Body of pancreas (tissue), 4 donors: ENCODE measurements around the gene MYO18B. TPM values are rescaled to one million over a fixed set of nuclear protein-coding genes. Genes with fewer than 3 reads are reported as not detected.

ENCODE experiments used
- ATAC-seq: fragments of 150-250 bp; one replicate; pipeline ENCODE4 v1.9.1; 2016
- DNase-seq, 4 donors: peaks; one replicate each; pipeline ENCODE4 v3.0.0-alpha.2; 2019
- H3K27ac ChIP-seq, 4 donors: fragments of 200-600 bp; sonication (generic); 1 replicate in 3 of 4; 2 replicates in 1 of 4; pipeline versions ENCODE4 v1.5.1 to v1.6.1; 2016 to 2019; ENCODE audit warnings: mild to moderate bottlenecking in 1 of 4, mixed read lengths in 1 of 4, moderate library complexity in 1 of 4
- H3K27me3 ChIP-seq, 2 donors: fragments of 200-600 bp; sonication (generic); one replicate each; pipeline ENCODE4 v1.6.0; 2016; ENCODE audit warnings: mild to moderate bottlenecking in 1 of 2
- H3K36me3 ChIP-seq, 2 donors: fragments of 200-600 bp; sonication (generic); replicated peaks in 1 of 2; 2 replicates each; pipeline ENCODE4 v1.5.1; 2016; ENCODE audit warnings: low read depth in 2 of 2; ENCODE audit not compliant: insufficient read depth in 1 of 2
- H3K4me1 ChIP-seq: fragments of 200-600 bp; sonication (generic); one replicate; pipeline ENCODE4 v1.6.0; 2016
- H3K4me3 ChIP-seq, 2 donors: fragments of 200-600 bp; sonication (generic); 1 replicate in 1 of 2; 2 replicates in 1 of 2; pipeline ENCODE4 v1.5.1; 2016 to 2019
- H3K9me3 ChIP-seq, 3 donors: fragments of 200-600 bp; sonication (generic); 1 replicate in 2 of 3; 2 replicates in 1 of 3; pipeline ENCODE4 v1.5.1; 2016
- CTCF ChIP-seq, 7 experiments: fragments of 450-650 bp in 4 of 7; fragments of 200-600 bp in 3 of 7; sonication (generic) in 3 of 7; IDR thresholded peaks; one replicate each; pipeline ENCODE4 v1.5.1; 2016 to 2019; ENCODE audit warnings: antibody characterized with exemption in 7 of 7
- POLR2A ChIP-seq, 3 donors: fragments of 450-650 bp; IDR thresholded peaks; one replicate each; pipeline ENCODE4 v1.6.1; 2016; ENCODE audit warnings: antibody characterized with exemption in 3 of 3, mild to moderate bottlenecking in 2 of 3
- WGBS, 2 donors: methylation state at CpG; one replicate each; pipeline ENCODE4 v1.1.5; 2017; 5-methylcytosine and 5-hydroxymethylcytosine counted together
- intact Hi-C: fragments of 100-400 bp; cut with DNase I; formaldehyde crosslinking; loops from one replicate; pipeline ENCODE4 v1.15.1; 2023
- total RNA-seq, 2 donors: library from RNA; depleted of rRNA; stranded (reverse); fragments of >200 nt; gene quantifications; one replicate each; pipeline ENCODE4 v1.1.0, GENCODE V29; 2016

MYO18B gene
- total RNA-seq, 2 donors from 2014 or later, result 1.3 TPM; not detected in 1

GRCh38 chr22:25941365-25941960 is 199.5 kb downstream of the MYO18B start:
- Histone ChIP-seq H3K4me3 (no peak overlapping the region), H3K27ac (no peak overlapping the region), H3K36me3 (no peaks in the 10 kb centered on the region), H3K9me3 (no peaks in the 10 kb centered on the region), H3K4me1 (no peaks in the 10 kb centered on the region), H3K27me3 (no peaks in the 10 kb centered on the region)
- WGBS, 2 donors, result 58 to 60% methylated on average over 8 of the region's 8 CpGs
- TF ChIP-seq CTCF (IDR thresholded peaks at IDR 0.05) (no peak), POLR2A (IDR thresholded peaks at IDR 0.05) (no peak)
- DNase-seq (no peak), ATAC-seq (no peak)
- intact Hi-C loops, result no loop called here

GRCh38 chr22:25942115-25942855 is 200.3 kb downstream of the MYO18B start:
- intact Hi-C loops, result no loop called here
- TF ChIP-seq CTCF (IDR thresholded peaks at IDR 0.05) (no peak), POLR2A (IDR thresholded peaks at IDR 0.05) (no peak)
- no peak for ATAC-seq
- Histone ChIP-seq H3K36me3 (no peaks in the 10 kb centered on the region), H3K9me3 (no peaks in the 10 kb centered on the region), H3K27ac (no peak overlapping the region), H3K27me3 (no peaks in the 10 kb centered on the region), H3K4me3 (no peak overlapping the region), H3K4me1 (no peaks in the 10 kb centered on the region)
- WGBS, 2 donors, result 60 to 61% methylated on average over 7 to 9 of the region's 9 CpGs
- no peak for DNase-seq

GRCh38 chr22:25942856-25943411 is 200.9 kb downstream of the MYO18B start:
- H3K27ac ChIP-seq, result no peak overlapping the region
- no peak for TF ChIP-seq POLR2A (IDR thresholded peaks at IDR 0.05)
- no peak for TF ChIP-seq CTCF (IDR thresholded peaks at IDR 0.05)
- no peak overlapping the region for H3K4me3 ChIP-seq
- 35 to 48% methylated on average over 10 of the region's 10 CpGs for WGBS, 2 donors
- peak; percentile 12 to 58 (median 49) for DNase-seq
- H3K27me3 ChIP-seq, result no peaks in the 10 kb centered on the region
- no peaks in the 10 kb centered on the region for H3K4me1 ChIP-seq
- H3K9me3 ChIP-seq, result no peaks in the 10 kb centered on the region
- intact Hi-C loops, result no loop called here
- no peaks in the 10 kb centered on the region for H3K36me3 ChIP-seq
- peak; percentile 30 for ATAC-seq

GRCh38 chr22:25950111-25950510 is 208.1 kb downstream of the MYO18B start:
- intact Hi-C loops, result no loop called here
- TF ChIP-seq CTCF (IDR thresholded peaks at IDR 0.05), result no peak
- DNase-seq (no peak), ATAC-seq (no peak)
- no peaks in the 10 kb centered on the region for H3K27me3 ChIP-seq
- H3K9me3 ChIP-seq, result no peaks in the 10 kb centered on the region
- no peak overlapping the region for H3K27ac ChIP-seq
- no peak overlapping the region for H3K4me3 ChIP-seq
- no peaks in the 10 kb centered on the region for H3K4me1 ChIP-seq
- 55 to 57% methylated on average over 1 of the region's 1 CpG for WGBS, 2 donors
- H3K36me3 ChIP-seq, result no peaks in the 10 kb centered on the region
